ENCODE results near the gene IMPG2. TPM values are rescaled to one million over a fixed set of nuclear protein-coding genes. Genes with fewer than 3 reads are reported as not detected.

Gene IMPG2
- total and polyA plus RNA-seq, 8 donors, result under 0.01 to 2.3 (median 0.36) TPM; not detected in 2

- Histone ChIP-seq H3K4me1 (no peaks in the 10 kb centered on the region), H3K27me3 (no peaks in the 10 kb centered on the region), H3K36me3 (no peaks in the 10 kb centered on the region), H3K27ac (no peak overlapping the region), H3K9me3 (no peaks in the 10 kb centered on the region), H3K4me3 (no peak overlapping the region)
- no peak for DNase-seq
- intact Hi-C loops (cut with DNase I; ENCODE audit: low total_unique reads), result no loop called here
- TF ChIP-seq POLR2A (IDR thresholded peaks at IDR 0.05) (no peak), EP300 (IDR thresholded peaks at IDR 0.05) (no peak), POLR2AphosphoS5 (IDR thresholded peaks at IDR 0.05) (no peak), CTCF (IDR thresholded peaks at IDR 0.05) (no peak)
- 67 to 83% (median 74%) methylated on average over 2 of the region's 2 CpGs for WGBS, 5 donors
These were observed 131.2 kb downstream of the IMPG2 start for GRCh38 chr3:101189176-101189575.

GRCh38 chr3:101185341-101185740, 135.0 kb downstream of the IMPG2 start:
- intact Hi-C loops (cut with DNase I; ENCODE audit: low total_unique reads), result no loop called here
- WGBS, 5 donors, result 86 to 93% (median 91%) methylated on average over 4 of the region's 4 CpGs
- Histone ChIP-seq H3K27me3 (no peaks in the 10 kb centered on the region), H3K4me3 (no peak overlapping the region), H3K27ac (no peak overlapping the region), H3K9me3 (no peaks in the 10 kb centered on the region), H3K36me3 (no peaks in the 10 kb centered on the region), H3K4me1 (no peaks in the 10 kb centered on the region)
- no peak for DNase-seq
- TF ChIP-seq EP300 (IDR thresholded peaks at IDR 0.05) (no peak), CTCF (IDR thresholded peaks at IDR 0.05) (no peak), POLR2A (IDR thresholded peaks at IDR 0.05) (no peak), POLR2AphosphoS5 (IDR thresholded peaks at IDR 0.05) (no peak)

GRCh38 chr3:101184111-101184510, 136.3 kb downstream of the IMPG2 start:
- no peak for DNase-seq
- no peaks in the 10 kb centered on the region for H3K36me3 ChIP-seq
- H3K4me3 ChIP-seq, result no peak overlapping the region
- H3K27me3 ChIP-seq, result no peaks in the 10 kb centered on the region
- no peak overlapping the region for H3K27ac ChIP-seq
- no peaks in the 10 kb centered on the region for H3K9me3 ChIP-seq
- intact Hi-C loops (cut with DNase I; ENCODE audit: low total_unique reads), result no loop called here
- TF ChIP-seq POLR2AphosphoS5 (IDR thresholded peaks at IDR 0.05) (no peak), CTCF (IDR thresholded peaks at IDR 0.05) (no peak), POLR2A (IDR thresholded peaks at IDR 0.05) (no peak), EP300 (IDR thresholded peaks at IDR 0.05) (no peak)
- no peaks in the 10 kb centered on the region for H3K4me1 ChIP-seq

- intact Hi-C loops (cut with DNase I; ENCODE audit: low total_unique reads), result no loop called here
- Histone ChIP-seq H3K27ac (no peak overlapping the region), H3K4me3 (no peak overlapping the region), H3K36me3 (no peaks in the 10 kb centered on the region), H3K4me1 (no peaks in the 10 kb centered on the region), H3K9me3 (no peaks in the 10 kb centered on the region), H3K27me3 (no peaks in the 10 kb centered on the region)
- 88 to 93% (median 92%) methylated on average over 5 of the region's 5 CpGs for WGBS, 5 donors
- DNase-seq, result no peak
- TF ChIP-seq EP300 (IDR thresholded peaks at IDR 0.05) (no peak), POLR2AphosphoS5 (IDR thresholded peaks at IDR 0.05) (no peak), CTCF (IDR thresholded peaks at IDR 0.05) (no peak), POLR2A (IDR thresholded peaks at IDR 0.05) (no peak)
These were observed 137.2 kb downstream of the IMPG2 start for GRCh38 chr3:101183151-101183550.
